LoVo (cell line): ENCODE results near the gene MALRD1.

Source experiments
- DNase-seq: peaks from one replicate; pipeline ENCODE4 v3.0.0-alpha.2; 2016; ENCODE audit warnings: low spot score

The MALRD1 gene

DNA sequence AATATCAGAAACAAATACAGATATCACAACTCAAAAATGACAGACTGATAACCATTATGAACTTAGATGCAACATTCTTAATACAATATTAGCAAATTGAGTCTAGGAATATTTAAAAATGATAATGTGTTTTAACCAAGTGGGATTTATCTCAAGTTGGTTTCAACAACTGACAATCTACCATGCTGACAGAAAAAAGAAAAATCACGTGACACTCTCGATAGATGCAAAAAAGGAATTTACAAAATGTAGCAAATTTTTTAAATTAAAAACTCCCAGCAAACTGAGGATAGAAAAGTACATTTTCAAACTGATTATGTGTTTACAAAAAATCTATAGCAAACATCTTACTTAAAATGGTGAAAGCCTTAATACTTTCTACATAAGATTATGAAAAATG, 177.4 kb downstream of the MALRD1 start:
- no peak for DNase-seq

DNA sequence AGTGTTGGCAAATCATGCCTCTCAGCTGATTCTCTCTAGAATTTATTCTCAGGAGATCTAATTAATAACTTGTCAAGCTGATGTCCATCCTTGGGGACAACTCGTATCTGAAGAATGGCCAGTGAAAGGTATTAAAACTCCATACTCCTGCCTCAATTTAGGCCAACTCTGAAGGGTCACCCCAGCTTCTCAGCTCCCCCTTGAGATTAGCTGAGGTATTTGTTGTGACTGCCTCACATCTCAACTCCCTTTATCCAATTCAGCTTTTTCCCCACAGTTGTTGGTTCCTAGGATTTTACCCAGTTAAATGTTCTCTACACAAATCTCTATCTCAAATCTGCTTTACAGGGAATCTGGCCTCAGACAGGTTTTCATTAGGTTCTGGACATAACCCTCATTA, 182.4 kb downstream of the MALRD1 start:
- DNase-seq: no peak

DNA sequence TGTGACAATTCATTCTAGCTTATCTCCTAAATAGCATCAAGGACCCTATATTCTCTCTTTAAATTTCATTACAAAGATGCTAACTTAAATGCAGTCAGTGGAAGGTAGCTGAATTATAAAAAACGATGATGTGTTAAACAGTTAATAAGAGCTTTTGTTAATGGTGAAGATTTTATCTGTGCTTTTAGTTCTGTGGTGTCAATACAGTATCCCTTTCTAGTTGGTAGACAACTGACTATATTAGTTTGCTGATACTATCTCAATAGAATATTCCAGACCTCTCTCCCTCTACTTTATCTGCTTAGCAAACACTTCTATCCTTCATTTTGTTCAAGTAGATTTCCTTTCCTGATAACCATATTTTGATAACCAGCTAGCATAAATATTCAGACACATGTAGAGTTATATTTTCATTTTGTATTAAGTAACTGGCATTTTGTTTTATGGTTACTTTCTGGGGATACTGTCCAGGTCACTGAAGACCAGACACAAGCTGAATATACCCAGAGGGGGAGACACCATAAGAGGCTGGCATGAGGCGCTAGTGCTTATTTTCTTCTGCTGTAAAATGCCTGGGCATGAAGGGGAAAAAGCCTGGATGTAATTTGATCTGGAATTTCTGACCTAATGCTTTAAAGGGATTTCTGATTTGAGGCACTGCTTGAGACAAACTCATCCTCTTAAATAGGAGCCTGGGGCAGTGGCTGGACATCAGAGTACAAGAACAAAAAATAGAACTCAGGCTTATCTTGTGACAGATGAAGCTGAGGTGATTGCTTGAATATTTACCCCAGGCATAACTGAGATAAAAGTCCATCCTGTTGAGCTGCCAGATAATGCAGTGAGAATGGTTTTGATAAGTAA, 197.5 kb downstream of the MALRD1 start:
- no peak for DNase-seq

DNA sequence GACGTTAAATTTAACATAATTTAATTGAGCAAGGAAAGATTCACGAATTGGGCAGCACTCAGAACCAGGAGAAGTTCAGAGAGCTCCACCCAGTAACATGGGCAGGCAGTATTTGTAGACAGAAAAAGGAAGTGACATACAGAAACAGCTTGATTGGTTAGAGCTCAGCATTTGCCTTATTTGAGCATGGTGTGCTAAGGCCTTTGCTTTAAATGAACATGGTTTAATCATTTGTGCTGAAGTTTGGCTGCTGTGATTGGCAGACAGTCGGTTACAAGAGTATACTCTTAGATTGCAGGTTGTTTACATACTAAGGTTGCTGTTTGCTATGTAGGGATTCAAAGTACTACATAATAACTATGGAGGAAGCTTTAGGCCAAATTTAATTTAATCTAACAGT, 199.2 kb downstream of the MALRD1 start:
- DNase-seq: no peak

DNA sequence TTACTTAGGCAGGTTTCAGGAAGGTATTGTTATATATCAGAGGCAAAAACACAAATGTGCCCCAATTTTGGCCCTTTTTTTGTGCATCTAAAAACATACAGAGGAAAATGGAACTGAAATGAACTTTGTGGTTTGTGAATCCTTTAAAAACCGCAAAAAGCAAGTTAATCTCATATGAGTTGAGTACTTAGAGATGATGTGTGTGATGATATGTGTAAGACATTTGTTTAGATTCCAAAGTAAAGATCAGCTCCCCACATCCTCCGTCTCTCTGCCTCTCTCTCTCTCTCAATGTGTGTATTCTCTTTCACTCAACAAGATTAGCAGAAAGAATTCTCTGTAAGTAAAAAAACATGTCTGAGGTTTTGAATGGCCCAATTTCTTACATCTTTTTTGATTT, 201.9 kb downstream of the MALRD1 start:
- no peak for DNase-seq

DNA sequence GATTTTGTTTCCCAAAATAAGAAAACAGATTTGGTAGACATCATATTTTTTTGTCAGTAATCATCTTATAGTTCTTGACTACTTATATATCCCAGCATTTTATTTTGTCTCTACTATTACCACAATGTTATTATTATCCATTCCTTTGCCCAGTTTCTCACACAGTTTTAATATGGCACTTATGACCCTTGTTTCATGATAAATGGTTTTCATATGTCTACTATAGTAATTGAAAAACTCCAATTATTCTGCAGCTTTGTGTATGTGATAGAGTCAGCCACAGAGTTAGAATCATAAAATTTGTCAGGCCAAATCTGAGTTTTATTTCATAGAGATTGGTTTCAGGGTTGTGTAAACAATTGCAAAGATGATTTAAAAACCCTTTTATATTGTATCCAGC, 203.9 kb downstream of the MALRD1 start:
- no peak for DNase-seq

DNA sequence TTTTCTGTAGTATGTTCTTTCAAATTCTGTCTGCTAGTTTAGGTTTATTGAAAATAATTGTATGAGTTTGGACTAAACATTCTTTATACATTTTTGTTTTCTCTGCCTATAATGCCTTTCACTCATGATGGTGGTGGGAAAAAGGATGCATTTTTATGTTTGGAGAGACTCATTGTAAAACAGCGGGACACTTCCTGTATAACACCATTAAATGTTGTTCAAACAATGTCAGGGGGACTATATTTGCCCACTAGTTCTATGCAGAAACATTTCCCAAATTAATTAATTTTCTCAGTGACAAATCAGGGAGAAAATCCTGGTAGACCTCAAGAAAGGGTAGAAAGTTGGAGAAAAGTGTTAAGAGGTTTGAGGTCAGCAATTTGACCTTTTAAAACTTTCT, 207.7 kb downstream of the MALRD1 start:
- no peak for DNase-seq

DNA sequence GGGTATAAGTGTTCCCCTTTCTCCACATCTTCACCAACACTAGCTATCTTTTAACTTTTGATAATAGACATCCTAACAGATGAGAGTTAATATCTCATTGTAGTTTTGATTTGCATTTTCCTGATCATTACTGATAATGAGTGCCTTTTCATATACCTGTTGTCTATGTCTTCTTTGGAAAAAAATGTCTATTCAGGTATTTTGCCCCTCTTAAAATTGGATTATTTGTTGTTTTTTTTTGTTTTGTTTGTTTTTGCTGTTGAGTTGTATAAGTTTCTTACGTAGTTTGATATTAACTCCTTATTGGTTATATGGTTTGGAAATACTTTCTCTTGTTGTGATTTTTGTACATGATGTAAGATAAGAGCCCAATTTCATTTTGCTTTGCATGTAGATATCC, 214.7 kb downstream of the MALRD1 start:
- DNase-seq: no peak

DNA sequence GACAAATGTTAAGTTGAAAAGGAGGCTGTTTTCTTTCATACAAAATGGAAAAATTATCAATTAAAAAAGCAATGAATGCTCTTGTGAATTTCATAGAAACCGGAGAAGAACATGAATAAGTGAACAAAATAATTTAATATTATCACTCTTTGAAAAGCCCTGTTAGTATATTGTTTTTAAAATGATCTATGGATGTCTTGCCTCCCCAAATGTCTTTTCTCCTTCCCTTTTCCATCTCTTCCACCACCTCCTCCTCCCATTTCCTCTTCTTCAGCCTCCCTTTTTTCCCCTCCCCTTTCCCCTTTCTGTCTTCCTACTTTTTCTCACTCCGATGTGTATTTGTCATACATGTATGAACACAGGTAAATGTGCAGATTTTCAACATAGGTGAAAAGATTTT, 234.7 kb downstream of the MALRD1 start:
- no peak for DNase-seq

DNA sequence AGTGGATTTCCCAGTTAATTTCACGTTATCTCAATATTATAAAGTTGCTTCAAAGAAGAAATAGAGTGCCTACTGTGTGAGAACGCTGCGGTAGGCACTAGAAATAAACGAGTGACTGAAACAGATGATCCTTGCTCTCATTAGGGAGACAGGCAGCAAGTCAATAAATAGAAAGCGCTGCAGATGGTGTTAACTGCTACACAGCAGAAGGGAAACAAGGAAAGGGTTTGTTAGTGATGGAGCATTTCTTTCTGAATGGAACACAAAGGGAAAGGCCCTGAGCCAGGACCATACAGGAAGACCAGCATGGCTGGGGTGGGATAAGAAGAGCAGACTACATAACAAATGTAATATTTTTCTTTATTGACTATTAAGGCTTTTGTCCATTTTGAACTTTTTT, 235.2 kb downstream of the MALRD1 start:
- no peak for DNase-seq

DNA sequence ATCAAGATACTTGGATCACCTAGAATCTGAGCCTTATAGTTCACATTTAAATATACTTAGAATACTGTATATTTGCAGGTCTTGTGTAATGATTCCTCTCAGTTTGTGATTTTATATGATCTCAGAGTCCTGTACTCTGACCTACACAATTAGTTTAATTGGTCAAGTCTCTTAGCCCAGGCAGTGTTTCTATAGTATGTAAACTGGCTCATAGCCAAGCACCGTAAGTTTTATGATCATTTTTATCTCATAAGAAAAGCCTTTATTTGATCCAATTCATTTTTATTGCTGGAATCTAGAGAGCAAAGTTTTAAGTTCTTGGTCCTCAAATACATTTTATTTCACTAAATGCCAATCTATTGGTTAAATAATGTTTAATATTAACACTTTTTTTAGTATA, 242.2 kb downstream of the MALRD1 start:
- DNase-seq: peak; percentile 52

DNA sequence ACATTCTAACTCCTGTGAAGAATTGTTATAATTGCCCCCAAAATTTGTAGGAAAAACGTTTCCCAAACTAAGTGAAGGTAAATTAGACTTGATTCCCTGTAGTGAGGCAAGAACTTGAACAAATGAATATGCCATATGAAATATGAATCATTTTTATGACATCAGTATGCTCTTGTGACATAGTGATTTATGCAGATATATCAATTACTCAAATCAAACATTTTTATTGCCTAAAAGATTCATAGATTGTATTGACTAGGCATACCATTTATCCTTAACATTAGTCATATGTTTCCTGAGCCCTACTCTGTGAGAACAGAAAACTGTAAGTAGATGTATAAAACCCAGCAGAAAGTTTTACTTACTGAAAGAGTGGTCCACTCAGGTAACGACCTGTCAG, 245.6 kb downstream of the MALRD1 start:
- no peak for DNase-seq

DNA sequence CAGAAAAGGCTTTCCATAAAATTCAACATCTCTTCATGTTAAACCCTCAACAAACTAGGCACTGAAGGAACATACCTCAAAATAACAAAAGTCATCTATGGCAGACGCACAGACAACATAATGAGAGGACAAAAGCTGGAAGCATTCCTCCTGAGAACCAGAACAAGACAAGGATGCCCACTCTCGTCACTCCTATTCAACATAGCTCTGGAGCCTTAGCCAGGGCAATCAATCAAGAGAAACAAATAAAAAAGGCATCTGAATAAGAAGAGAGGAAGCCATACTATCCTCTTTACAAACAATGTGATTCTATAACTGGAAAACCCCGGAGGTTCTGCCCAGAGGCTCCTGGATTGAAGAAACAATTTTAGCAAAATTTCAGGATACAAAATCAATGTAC, 251.0 kb downstream of the MALRD1 start:
- DNase-seq: no peak

DNA sequence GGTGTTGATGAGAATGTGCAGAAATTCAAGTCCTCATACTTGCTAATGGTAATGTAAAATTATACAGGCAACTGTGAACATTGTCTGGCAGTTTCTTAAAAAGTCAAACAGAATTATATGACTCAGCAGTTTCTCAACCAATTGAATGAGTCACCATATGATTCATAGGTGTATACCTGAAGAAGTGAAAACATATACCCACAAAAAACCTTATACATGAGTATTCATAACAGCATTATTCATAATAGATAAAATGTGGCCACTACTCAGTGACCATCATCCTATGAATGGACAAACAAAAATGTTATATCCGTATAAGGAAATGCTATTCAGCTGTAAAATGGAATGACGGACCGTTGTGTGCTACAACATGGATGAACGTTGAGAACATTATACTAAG, 253.5 kb downstream of the MALRD1 start:
- DNase-seq: peak; percentile 18

DNA sequence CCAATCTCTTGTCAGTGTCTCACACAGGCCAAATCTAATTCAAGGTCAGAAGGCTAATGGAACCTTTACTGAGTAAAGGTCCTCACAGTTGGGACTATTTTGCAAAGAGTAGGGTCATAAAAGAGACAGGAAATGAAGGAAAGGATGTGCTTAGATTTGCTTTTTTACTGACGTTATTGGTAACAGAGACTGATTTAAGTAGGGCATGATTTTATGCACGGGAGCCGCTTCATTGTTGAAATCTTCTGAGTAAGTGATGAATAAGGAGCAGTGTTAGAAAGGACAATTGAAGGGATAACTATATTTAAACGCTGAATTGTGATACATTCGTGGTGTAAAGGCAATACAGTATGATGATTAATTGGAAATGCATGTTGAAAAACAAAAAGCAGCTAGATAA, 261.5 kb downstream of the MALRD1 start:
- no peak for DNase-seq

DNA sequence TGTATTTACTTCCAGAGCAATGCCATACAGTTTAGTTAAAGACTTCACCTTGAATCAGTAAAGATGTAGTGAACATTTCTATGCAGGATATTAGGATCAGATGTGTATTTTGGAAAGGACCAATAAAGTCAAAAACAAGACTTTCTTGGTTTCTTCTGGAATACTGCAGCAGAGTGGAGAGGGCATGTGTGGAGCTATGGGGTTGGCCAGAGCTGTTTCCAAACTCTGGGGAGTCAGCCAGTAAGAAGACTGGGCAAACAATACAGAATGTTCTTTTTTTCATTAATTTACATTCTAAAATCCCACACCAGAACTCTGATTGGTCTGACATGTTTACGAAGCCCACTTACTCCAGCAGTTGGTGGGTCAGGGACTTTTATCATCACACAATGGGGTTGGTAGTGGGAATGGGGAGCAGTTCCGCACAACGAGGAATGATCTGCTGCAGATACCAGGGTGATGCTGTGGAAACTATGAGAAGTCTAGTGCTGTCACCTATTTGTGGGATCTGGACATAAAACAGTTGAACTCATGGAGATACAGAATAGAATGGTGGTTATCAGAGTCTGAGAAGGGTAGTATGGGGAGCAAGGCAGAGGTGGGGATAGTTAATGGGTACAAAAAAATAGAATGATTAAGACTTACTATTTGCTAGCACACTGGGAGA, 267.7 kb downstream of the MALRD1 start:
- no peak for DNase-seq

DNA sequence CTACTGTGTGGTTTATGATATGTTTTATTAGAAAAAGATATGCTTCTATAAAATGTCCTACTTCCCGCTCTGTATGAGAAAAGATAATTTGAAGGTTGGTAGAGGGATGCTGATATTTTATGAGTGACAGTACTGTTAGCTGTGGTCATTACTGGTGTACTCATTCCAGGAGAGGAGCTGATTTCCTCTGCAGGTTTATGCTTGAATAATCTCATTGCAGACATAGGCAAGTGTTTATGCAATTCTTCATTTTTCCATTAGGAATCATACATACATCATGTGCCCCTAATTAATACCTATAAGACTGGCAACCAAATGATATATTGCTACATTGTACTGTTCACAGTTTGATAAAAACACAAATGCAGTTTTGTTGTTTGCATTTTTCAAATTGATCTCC, 269.4 kb downstream of the MALRD1 start:
- no peak for DNase-seq

DNA sequence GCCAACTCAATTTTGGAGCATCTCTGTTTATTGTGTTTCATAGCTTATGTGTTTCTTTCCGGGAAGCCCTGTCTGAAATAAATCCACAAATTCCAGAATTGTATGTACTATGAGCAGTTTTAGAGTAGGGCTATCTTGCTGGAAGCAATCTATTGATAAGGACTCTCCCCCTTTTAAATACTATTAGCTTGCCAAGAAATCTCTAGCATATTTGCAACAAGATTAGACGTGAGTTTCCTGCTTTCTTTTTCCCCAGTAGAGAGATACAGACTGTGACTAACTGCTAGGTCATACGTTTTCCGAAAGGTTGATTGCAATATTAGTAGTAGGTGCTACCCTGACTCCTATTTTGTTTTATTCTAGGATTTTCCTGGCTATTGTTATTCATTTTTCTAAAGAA, 277.0 kb downstream of the MALRD1 start:
- DNase-seq: no peak

DNA sequence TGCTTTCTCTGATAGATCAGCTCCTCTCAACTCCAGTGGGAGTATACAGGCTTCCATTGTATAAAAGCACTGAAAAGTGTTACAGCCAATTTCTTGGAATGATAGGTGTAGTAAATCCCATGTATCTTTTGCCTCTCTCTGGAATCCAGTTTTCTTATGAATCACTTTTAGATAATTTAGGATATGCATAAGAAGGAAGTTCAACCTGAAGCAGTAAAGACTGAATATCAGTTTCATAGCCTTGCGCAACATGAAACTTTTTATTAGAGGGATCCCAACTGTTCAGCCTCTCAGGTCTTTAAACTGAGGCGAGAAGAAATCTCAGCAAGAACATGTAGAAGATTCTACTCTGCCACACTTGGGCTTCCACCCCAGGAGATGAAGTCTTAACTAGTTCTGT, 280.0 kb downstream of the MALRD1 start:
- no peak for DNase-seq

DNA sequence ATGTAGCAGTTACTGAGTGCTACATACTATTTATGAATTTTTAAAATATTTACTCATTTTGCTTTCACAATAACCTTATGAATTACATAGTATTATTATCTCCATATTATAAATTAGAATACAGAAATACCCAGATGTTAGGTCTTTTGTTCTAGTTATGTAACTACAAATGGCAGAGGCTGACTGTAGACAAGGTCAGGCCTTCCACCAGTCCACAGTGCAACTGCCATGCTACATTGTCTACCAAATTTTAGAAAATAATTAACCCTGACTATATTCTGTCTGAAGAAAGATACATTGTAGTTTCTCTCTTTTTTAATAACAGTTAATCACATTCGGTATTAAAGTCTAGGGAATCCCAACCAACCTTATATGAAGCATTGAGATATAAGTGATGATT, 280.9 kb downstream of the MALRD1 start:
- no peak for DNase-seq

DNA sequence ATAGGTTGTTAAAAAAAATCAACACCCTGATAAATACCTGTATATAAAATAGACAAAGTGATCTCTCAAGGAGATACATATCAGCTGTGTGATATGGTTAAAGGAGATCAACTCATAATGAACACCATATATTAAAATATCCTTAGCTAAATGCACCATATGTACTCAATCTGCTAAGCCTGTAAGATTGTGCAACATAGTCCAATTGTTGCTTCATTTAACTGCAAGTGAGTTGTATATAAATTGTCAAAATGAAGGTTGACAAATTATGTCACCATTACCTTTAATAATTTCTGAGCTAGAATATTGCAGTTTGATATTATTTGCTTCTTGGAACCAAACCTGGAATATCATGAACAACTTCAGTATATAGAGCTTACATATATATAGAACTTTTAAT, 283.7 kb downstream of the MALRD1 start:
- DNase-seq: no peak

DNA sequence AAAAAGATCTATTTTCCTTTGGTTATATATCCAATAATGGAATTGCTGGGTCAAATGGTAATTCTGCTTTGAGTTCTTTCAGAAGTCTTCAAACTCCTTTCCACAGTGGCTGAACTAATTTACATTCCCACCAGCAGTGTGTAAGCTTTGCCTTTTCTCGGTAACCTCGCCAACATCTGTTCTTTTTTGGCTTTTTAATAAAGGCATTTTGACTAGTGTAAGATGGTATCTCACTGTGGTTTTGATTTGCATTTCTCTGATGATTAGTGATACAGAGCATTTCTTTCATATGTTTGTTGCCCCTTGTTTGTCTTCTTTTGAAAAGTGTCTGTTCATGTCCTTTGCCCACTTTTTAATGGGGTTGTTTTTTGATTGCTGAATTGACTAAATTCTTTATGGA, 285.0 kb downstream of the MALRD1 start:
- DNase-seq: no peak

DNA sequence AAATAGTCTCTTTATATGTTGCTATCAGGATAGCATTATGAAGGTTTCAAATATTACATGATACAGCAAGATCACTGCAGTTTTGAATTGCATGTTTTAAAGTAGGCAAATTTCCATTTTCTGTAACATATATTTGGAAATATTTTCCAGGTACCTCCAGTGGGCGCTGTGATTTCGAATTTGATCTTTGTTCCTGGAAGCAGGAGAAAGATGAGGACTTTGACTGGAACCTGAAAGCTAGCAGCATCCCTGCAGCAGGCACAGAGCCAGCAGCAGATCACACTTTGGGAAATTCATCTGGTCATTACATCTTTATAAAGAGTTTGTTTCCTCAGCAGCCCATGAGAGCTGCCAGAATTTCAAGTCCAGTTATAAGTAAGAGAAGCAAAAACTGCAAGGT, 299.0 kb downstream of the MALRD1 start:
- no peak for DNase-seq

DNA sequence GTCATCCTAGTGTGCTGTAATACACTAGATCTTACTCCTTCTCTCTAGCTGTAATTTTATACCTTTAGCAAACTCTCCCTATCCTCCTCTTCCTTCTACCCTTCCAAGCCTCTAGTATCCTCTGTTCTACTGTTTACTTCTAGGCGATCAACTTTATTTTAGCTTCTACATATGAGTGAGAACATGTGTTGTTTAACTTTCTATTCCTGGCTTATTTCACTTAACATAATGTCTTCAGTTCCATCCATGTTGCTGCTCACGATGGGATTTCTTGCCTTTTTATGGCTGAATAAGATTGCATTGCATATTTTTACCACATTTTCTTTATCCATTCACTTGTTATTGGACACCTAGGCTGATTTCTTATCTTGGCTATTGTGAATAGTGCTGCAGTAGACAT, 318.6 kb downstream of the MALRD1 start:
- DNase-seq: no peak
